Measurements from ENCODE around the gene CHCHD1. TPM values are rescaled to one million over a fixed set of nuclear protein-coding genes. Genes with fewer than 3 reads are reported as not detected.

The CHCHD1 gene
- total RNA-seq, 1 experiment from 2014 or later: 36.6 TPM

DNA sequence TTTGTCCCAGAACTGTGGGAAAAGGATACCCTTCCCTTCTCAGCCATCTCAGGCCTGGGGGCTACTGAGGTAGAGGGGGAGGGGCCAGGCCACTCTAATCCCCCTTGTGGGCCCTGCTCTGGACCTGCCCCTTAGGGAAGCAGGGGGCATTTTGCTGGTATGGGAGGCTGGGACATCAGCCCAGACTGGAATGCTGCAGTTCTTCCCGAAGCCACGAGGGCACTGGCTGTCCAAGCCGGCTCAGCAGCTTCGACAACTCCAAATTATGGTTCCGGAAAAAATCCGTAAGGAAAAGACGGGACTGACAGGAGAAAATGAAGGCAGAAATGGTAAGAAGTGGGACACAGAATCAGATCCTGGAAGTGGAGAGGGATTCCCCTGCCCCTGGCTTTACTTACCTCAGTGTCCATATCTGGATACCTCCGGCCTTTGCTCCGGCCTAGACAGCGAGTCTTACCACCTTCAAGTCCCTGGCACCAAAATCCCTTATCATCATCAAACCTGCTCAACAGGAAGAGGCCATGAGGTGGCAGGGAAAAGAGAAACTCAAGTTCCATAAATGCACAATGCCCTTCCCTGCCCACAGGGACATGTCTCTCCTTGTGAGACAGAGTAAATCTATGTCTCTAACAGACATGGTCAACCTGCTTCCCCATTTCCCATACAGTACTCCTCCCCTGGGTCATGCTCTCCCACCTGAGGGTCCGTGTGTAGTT, 20.6 kb downstream of the CHCHD1 start:
- no peak for ATAC-seq
- Histone ChIP-seq H3K4me3 (replicated peaks in 1 of 2; ENCODE audit: low read depth in 1 of 2, low read length in 2 of 2) (no peak overlapping the region), H2AFZ (ENCODE audit: low read depth, low read length, poor library complexity, severe bottlenecking) (no peak overlapping the region), H3K9ac (ENCODE audit: low read length) (no peak overlapping the region), H3K79me2 (ENCODE audit: insufficient read depth, low read length) (no peaks in the 10 kb centered on the region; the same call in 1 of the 2 replicates), H3K4me1 (ENCODE audit: control insufficient read depth in 1 of 2, insufficient read depth in 2 of 2, low read length in 2 of 2) (no peaks in the 10 kb centered on the region), H3K9me2 (ENCODE audit: insufficient read depth) (no peaks in the 10 kb centered on the region), H4K20me1 (ENCODE audit: insufficient read depth) (no peaks in the 10 kb centered on the region), H3K4me2 (ENCODE audit: low read length) (no peak overlapping the region), H3K9me3 (ENCODE audit: control insufficient read depth in 1 of 2, insufficient read depth in 1 of 2, low read depth in 1 of 2, low read length in 2 of 2) (no peaks in the 10 kb centered on the region), H3K27ac (ENCODE audit: low read depth, low read length) (no peak overlapping the region), H3K27me3 (ENCODE audit: insufficient read depth, low read length) (no peaks in the 10 kb centered on the region), H3K36me3 (ENCODE audit: control insufficient read depth in 1 of 2, insufficient read depth in 2 of 2, low read length in 2 of 2) (peaks cover 21 to 42% of the 10 kb centered on the region in 2 experiments)
- DNase-seq (ENCODE audit: low read depth, low spot score): no peak
- ChIA-PET POLR2A (no interaction called here), CTCF (no interaction called here), RAD21 (ENCODE audit: low non-redundant PET in 1 of 2, low total read pairs in 2 of 2, uncharacterized antibody in 2 of 2, unreplicated experiment in 2 of 2) (no interaction called here)
- BruUV-seq (replicated peaks): no TSS peak
- intact Hi-C loops (cut with micrococcal nuclease): no loop called here
- TF ChIP-seq ELF1 (IDR thresholded peaks at IDR 0.05; ENCODE audit: borderline replicate concordance, low read depth) (no peak), POLR2A (IDR thresholded peaks at IDR 0.05; ENCODE audit: borderline replicate concordance, extremely low read depth, insufficient read depth, insufficient read length) (no peak), ZFX (IDR thresholded peaks at IDR 0.05) (no peak), POLR2AphosphoS5 (IDR thresholded peaks at IDR 0.05; ENCODE audit: low read depth, low read length) (no peak), SP1 (IDR thresholded peaks at IDR 0.05; ENCODE audit: low read depth) (no peak)

DNA sequence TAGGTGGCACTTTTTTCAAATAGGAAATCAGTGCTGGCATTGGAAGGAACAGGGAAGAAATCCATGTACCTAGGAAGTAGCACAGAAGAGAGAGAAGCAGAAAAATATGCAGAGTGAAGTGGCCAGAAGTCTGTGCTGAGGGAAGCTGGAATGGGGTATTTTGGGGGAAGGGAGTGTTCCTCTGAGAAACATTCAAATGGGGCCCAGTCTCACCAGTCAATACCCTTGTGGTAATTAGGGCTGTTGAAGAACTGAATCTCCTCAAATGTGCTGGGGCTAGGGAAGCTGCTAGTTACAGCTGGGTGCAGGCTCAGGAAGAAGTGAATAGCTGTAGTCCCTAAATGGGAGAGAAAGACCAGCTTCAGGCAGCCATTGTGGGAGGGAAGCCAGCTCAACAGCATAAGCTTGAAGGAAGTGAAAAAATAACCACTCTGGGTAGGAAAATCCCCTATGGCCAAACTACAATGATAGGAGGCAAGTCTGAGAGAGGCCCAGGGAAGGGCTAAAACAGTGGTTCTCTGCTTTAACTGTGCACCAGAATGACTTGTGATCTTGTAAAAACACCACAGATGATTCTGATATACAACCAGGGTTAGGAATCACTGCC, 21.9 kb downstream of the CHCHD1 start:
- no peaks in the 10 kb centered on the region for H3K27me3 ChIP-seq (ENCODE audit: insufficient read depth, low read length)
- H3K9me2 ChIP-seq (ENCODE audit: insufficient read depth): no peaks in the 10 kb centered on the region
- H3K9me3 ChIP-seq (ENCODE audit: control insufficient read depth in 1 of 2, insufficient read depth in 1 of 2, low read depth in 1 of 2, low read length in 2 of 2): no peaks in the 10 kb centered on the region
- POLR2A ChIA-PET: no interaction called here
- no peak overlapping the region for H3K4me2 ChIP-seq (ENCODE audit: low read length)
- CTCF ChIA-PET: no interaction called here
- H3K4me3 ChIP-seq (replicated peaks in 1 of 2; ENCODE audit: low read depth in 1 of 2, low read length in 2 of 2): no peak overlapping the region
- BruUV-seq (replicated peaks): no TSS peak
- H4K20me1 ChIP-seq (ENCODE audit: insufficient read depth): no peaks in the 10 kb centered on the region
- RAD21 ChIA-PET (ENCODE audit: low non-redundant PET in 1 of 2, low total read pairs in 2 of 2, uncharacterized antibody in 2 of 2, unreplicated experiment in 2 of 2): no interaction called here
- ATAC-seq: no peak
- H3K36me3 ChIP-seq (ENCODE audit: control insufficient read depth in 1 of 2, insufficient read depth in 2 of 2, low read length in 2 of 2): peaks cover 17 to 41% of the 10 kb centered on the region in 2 experiments
- no peak overlapping the region for H3K9ac ChIP-seq (ENCODE audit: low read length)
- no peak for DNase-seq (ENCODE audit: low read depth, low spot score)
- TF ChIP-seq, protein P1, sequence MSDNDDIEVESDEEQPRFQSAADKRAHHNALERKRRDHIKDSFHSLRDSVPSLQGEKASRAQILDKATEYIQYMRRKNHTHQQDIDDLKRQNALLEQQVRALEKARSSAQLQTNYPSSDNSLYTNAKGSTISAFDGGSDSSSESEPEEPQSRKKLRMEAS (IDR thresholded peaks at IDR 0.05): no peak
- no peak for TF ChIP-seq ATF3 (IDR thresholded peaks at IDR 0.05)
- no peak for TF ChIP-seq POLR2A (IDR thresholded peaks at IDR 0.05; ENCODE audit: borderline replicate concordance, extremely low read depth, insufficient read depth, insufficient read length)
- no peak for TF ChIP-seq CTCF (IDR thresholded peaks at IDR 0.05 in 2 of 3, conservative IDR thresholded peaks at IDR 0.05 in 1 of 3; ENCODE audit: borderline replicate concordance in 1 of 3, insufficient read depth in 1 of 3, low read depth in 2 of 3, low read length in 2 of 3)
- no peak for TF ChIP-seq ZNF274 (IDR thresholded peaks at IDR 0.05; ENCODE audit: low read depth, low read length)
- no peak for TF ChIP-seq CBX3 (IDR thresholded peaks at IDR 0.05; ENCODE audit: low read depth)
- no peak for TF ChIP-seq SP1 (IDR thresholded peaks at IDR 0.05; ENCODE audit: low read depth)
- no peak for TF ChIP-seq ZFX (IDR thresholded peaks at IDR 0.05)
- TF ChIP-seq, protein P2, sequence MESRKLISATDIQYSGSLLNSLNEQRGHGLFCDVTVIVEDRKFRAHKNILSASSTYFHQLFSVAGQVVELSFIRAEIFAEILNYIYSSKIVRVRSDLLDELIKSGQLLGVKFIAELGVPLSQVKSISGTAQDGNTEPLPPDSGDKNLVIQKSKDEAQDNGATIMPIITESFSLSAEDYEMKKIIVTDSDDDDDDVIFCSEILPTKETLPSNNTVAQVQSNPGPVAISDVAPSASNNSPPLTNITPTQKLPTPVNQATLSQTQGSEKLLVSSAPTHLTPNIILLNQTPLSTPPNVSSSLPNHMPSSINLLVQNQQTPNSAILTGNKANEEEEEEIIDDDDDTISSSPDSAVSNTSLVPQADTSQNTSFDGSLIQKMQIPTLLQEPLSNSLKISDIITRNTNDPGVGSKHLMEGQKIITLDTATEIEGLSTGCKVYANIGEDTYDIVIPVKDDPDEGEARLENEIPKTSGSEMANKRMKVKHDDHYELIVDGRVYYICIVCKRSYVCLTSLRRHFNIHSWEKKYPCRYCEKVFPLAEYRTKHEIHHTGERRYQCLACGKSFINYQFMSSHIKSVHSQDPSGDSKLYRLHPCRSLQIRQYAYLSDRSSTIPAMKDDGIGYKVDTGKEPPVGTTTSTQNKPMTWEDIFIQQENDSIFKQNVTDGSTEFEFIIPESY (IDR thresholded peaks at IDR 0.05; ENCODE audit: extremely low read depth, insufficient replicate concordance, low read length): no peak
- TF ChIP-seq POLR2AphosphoS5 (IDR thresholded peaks at IDR 0.05; ENCODE audit: low read depth, low read length): no peak
- TF ChIP-seq SIN3A (IDR thresholded peaks at IDR 0.05; ENCODE audit: low read depth): no peak
- no peak for TF ChIP-seq EGR1 (IDR thresholded peaks at IDR 0.05; ENCODE audit: low read depth)
- no peak for TF ChIP-seq FOSL1 (IDR thresholded peaks at IDR 0.05; ENCODE audit: low read depth)
- no peak for TF ChIP-seq EZH2 (IDR thresholded peaks at IDR 0.05)
- H3K4me1 ChIP-seq (ENCODE audit: control insufficient read depth in 1 of 2, insufficient read depth in 2 of 2, low read length in 2 of 2): no peaks in the 10 kb centered on the region
- no peak overlapping the region for H2AFZ ChIP-seq (ENCODE audit: low read depth, low read length, poor library complexity, severe bottlenecking)
- intact Hi-C loops (cut with micrococcal nuclease): no loop called here
- no peaks in the 10 kb centered on the region; the same call in 1 of the 2 replicates for H3K79me2 ChIP-seq (ENCODE audit: insufficient read depth, low read length)
- no peak overlapping the region for H3K27ac ChIP-seq (ENCODE audit: low read depth, low read length)
